ENCODE data around the gene IRAK3.

DNA sequence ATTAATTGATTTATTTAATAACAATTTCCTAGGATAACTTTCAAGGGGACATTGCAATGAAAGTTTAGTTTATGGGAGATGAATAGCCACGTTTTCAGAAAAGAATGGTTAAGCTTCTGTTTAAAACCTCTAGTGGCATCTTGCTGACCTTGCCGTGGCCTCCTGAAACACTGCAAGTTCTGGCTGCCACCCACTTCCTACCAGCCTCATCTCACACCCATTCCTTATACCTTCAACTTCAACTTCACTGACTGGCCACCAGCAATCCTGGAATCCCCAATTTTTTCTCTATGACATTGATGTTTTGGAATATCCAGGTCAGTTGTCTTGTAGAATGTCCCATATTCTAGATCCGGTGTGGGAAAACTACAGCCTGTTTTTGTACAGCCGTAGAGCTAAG is 108.1 kb downstream of the IRAK3 start:
- TF ChIP-seq, protein P1, sequence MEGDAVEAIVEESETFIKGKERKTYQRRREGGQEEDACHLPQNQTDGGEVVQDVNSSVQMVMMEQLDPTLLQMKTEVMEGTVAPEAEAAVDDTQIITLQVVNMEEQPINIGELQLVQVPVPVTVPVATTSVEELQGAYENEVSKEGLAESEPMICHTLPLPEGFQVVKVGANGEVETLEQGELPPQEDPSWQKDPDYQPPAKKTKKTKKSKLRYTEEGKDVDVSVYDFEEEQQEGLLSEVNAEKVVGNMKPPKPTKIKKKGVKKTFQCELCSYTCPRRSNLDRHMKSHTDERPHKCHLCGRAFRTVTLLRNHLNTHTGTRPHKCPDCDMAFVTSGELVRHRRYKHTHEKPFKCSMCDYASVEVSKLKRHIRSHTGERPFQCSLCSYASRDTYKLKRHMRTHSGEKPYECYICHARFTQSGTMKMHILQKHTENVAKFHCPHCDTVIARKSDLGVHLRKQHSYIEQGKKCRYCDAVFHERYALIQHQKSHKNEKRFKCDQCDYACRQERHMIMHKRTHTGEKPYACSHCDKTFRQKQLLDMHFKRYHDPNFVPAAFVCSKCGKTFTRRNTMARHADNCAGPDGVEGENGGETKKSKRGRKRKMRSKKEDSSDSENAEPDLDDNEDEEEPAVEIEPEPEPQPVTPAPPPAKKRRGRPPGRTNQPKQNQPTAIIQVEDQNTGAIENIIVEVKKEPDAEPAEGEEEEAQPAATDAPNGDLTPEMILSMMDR (IDR thresholded peaks at IDR 0.05) = no peak
- TF ChIP-seq, protein P2, sequence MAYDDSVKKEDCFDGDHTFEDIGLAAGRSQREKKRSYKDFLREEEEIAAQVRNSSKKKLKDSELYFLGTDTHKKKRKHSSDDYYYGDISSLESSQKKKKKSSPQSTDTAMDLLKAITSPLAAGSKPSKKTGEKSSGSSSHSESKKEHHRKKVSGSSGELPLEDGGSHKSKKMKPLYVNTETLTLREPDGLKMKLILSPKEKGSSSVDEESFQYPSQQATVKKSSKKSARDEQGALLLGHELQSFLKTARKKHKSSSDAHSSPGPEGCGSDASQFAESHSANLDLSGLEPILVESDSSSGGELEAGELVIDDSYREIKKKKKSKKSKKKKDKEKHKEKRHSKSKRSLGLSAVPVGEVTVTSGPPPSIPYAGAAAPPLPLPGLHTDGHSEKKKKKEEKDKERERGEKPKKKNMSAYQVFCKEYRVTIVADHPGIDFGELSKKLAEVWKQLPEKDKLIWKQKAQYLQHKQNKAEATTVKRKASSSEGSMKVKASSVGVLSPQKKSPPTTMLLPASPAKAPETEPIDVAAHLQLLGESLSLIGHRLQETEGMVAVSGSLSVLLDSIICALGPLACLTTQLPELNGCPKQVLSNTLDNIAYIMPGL (CRISPR knock-in tag; IDR thresholded peaks at IDR 0.05) = no peak
- TF ChIP-seq KAT7 (CRISPR knock-in tag; IDR thresholded peaks at IDR 0.05; ENCODE audit: borderline replicate concordance) = no peak
- TF ChIP-seq, protein P3, sequence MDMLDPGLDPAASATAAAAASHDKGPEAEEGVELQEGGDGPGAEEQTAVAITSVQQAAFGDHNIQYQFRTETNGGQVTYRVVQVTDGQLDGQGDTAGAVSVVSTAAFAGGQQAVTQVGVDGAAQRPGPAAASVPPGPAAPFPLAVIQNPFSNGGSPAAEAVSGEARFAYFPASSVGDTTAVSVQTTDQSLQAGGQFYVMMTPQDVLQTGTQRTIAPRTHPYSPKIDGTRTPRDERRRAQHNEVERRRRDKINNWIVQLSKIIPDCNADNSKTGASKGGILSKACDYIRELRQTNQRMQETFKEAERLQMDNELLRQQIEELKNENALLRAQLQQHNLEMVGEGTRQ (CRISPR knock-in tag; IDR thresholded peaks at IDR 0.05) = no peak
- no peak for TF ChIP-seq NR3C1 (CRISPR knock-in tag; conservative IDR thresholded peaks at IDR 0.05; ENCODE audit: low read depth)
- TF ChIP-seq, protein P4, sequence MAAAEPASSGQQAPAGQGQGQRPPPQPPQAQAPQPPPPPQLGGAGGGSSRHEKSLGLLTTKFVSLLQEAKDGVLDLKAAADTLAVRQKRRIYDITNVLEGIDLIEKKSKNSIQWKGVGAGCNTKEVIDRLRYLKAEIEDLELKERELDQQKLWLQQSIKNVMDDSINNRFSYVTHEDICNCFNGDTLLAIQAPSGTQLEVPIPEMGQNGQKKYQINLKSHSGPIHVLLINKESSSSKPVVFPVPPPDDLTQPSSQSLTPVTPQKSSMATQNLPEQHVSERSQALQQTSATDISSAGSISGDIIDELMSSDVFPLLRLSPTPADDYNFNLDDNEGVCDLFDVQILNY (CRISPR knock-in tag; IDR thresholded peaks at IDR 0.05) = no peak
- TF ChIP-seq TCF7 (CRISPR knock-in tag; IDR thresholded peaks at IDR 0.05; ENCODE audit: low read depth) = no peak
- TF ChIP-seq ELF4 (CRISPR knock-in tag; IDR thresholded peaks at IDR 0.05; ENCODE audit: low read depth) = no peak
- TF ChIP-seq, protein P5, sequence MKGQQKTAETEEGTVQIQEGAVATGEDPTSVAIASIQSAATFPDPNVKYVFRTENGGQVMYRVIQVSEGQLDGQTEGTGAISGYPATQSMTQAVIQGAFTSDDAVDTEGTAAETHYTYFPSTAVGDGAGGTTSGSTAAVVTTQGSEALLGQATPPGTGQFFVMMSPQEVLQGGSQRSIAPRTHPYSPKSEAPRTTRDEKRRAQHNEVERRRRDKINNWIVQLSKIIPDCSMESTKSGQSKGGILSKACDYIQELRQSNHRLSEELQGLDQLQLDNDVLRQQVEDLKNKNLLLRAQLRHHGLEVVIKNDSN (CRISPR knock-in tag; IDR thresholded peaks at IDR 0.05) = no peak
- TF ChIP-seq, protein P6, sequence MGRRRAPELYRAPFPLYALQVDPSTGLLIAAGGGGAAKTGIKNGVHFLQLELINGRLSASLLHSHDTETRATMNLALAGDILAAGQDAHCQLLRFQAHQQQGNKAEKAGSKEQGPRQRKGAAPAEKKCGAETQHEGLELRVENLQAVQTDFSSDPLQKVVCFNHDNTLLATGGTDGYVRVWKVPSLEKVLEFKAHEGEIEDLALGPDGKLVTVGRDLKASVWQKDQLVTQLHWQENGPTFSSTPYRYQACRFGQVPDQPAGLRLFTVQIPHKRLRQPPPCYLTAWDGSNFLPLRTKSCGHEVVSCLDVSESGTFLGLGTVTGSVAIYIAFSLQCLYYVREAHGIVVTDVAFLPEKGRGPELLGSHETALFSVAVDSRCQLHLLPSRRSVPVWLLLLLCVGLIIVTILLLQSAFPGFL (CRISPR knock-in tag; IDR thresholded peaks at IDR 0.05; ENCODE audit: borderline replicate concordance) = no peak
- no peak for TF ChIP-seq TP53 (CRISPR knock-in tag; IDR thresholded peaks at IDR 0.05)
- TF ChIP-seq ZNF263 (CRISPR knock-in tag; IDR thresholded peaks at IDR 0.05; ENCODE audit: low read depth) = no peak
